GM12864 (cell line): ENCODE measurements around the gene ANKFY1.
A peak's percentile ranks its signal among the peaks of the same experiment; 100 is the strongest.

Experiments used
- DNase-seq: peaks from one replicate; pipeline ENCODE4 v3.0.0-alpha.2; 2011; ENCODE audit warnings: low read depth
- H3K4me3 ChIP-seq: 2 replicates; pipeline ENCODE4 v1.5.1; 2011; ENCODE audit warnings: mild to moderate bottlenecking, low read depth, low read length, control low read depth
- TF ChIP-seq, protein P1 (sequence below): IDR thresholded peaks from 2 replicates; pipeline ENCODE4 v1.5.1; 2011; ENCODE audit warnings: low read depth, mild to moderate bottlenecking, moderate library complexity, low read length, control low read depth, inconsistent platforms; ENCODE audit errors: missing control alignments

ANKFY1 gene

DNA sequence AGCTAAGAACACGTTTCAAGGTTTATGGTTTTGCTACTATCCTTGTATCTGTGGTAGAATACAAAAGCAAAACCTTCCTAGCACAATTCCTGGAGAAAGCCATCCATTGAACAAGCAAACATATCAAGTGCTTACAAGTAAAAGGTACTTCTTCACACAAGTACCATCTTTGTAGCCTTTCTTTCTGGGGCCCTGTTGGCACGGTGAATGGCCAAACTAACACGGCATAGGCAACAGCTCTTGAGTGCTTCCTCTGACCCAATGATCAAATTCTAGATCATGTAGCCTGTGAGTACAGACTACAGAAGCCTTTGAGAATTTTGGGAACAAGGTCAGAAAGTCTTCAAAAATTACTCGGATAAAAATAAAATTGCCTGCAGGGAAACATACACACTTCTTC, 57.9 kb downstream of the ANKFY1 start:
- TF ChIP-seq, protein P1, sequence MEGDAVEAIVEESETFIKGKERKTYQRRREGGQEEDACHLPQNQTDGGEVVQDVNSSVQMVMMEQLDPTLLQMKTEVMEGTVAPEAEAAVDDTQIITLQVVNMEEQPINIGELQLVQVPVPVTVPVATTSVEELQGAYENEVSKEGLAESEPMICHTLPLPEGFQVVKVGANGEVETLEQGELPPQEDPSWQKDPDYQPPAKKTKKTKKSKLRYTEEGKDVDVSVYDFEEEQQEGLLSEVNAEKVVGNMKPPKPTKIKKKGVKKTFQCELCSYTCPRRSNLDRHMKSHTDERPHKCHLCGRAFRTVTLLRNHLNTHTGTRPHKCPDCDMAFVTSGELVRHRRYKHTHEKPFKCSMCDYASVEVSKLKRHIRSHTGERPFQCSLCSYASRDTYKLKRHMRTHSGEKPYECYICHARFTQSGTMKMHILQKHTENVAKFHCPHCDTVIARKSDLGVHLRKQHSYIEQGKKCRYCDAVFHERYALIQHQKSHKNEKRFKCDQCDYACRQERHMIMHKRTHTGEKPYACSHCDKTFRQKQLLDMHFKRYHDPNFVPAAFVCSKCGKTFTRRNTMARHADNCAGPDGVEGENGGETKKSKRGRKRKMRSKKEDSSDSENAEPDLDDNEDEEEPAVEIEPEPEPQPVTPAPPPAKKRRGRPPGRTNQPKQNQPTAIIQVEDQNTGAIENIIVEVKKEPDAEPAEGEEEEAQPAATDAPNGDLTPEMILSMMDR, result no peak
- DNase-seq, result no peak
- no peak overlapping the region for H3K4me3 ChIP-seq

DNA sequence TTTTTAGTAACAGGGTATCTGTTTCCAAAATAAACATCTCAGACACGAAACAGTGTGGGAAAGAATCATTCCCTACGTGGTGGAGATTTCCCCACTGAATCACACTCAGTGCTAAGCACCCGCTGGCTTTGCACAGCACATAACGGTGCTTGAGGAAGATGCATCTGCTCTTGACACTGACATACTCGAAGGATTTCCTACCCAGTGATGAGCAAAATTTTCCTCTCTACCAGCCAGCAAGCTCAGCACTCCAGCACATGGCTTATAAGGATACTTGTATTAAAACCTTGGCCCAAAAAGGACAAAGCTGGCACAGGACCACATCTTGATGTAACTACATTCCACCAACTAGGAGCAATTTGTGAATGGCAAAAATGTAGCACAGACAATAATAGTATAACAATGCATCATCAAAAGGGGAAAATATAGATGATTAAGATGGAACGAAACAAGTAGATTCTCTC, 59.0 kb downstream of the ANKFY1 start:
- DNase-seq, result no peak
- TF ChIP-seq, protein P1, result no peak
- H3K4me3 ChIP-seq, result no peak overlapping the region

DNA sequence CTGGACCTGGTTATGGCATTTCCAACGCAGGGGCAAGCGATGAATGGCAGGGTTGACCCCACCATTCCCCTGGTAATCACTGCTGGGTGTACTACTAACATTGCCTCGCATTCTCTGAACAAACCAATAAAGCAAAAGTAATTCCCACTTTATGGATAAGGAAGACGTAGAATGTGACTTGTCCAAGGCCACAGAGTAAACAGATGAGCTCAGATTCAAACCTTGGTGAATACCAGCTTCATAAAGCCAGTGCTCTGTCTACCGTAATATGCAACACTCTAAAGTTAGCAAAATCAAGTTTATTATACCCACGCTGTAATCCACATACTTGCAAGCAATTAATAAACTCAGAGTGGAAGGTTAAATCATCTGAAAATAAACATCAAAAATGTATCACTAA, 59.6 kb downstream of the ANKFY1 start:
- H3K4me3 ChIP-seq, result no peak overlapping the region
- DNase-seq, result no peak

DNA sequence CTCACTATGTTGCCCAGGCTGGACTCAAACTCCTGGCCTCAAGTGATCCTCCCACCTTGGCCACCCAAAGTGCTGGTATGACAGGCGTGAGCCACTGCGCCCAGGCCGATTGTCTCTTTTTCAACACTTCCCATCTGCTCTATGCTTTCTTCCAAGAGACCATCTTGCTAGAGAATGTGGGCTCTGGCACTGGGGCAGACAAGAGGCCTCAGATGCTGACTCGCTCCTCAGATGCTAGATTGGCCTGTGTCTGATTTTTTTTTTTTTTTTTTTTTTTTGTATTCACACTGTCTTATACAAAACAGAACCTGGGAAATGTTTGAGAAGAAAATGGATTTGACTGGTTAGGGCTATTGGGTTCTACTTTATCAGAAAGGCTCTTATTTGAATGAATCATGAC, 62.6 kb downstream of the ANKFY1 start:
- TF ChIP-seq, protein P1, result no peak
- H3K4me3 ChIP-seq, result no peak overlapping the region
- no peak for DNase-seq

More for the DNA sequence above, 59.6 kb downstream of the ANKFY1 start:
- TF ChIP-seq, protein P1, result no peak

DNA sequence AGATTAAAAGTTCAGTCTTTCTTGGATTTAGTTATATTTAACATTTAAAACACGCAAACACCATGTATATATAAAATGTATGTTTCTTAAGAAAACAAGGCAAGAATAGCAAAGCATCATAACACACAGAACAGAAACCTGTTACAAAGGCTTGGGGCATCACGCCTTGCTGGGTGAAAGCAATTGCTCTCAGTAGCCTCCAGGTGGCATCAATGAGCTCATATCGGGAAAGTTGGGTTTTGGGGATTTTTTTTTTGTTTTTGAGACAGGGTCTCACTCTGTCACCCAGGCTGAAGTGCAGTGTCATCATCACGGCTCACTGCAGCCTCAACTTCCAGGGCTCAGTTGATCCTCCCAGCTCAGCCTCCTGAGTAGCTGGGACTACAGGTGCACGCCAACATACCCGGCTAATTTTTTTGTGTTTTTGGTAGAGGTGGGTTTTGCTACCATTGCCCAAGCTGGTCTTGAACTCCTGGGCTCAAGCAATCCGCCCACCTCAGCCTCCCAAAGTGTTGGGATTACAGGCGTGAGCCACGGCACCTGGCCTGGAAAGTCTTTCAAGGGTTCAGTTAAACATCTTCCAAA, 63.9 kb downstream of the ANKFY1 start:
- TF ChIP-seq, protein P1, result peak; percentile 82
- no peak for DNase-seq
- H3K4me3 ChIP-seq, result no peak overlapping the region

DNA sequence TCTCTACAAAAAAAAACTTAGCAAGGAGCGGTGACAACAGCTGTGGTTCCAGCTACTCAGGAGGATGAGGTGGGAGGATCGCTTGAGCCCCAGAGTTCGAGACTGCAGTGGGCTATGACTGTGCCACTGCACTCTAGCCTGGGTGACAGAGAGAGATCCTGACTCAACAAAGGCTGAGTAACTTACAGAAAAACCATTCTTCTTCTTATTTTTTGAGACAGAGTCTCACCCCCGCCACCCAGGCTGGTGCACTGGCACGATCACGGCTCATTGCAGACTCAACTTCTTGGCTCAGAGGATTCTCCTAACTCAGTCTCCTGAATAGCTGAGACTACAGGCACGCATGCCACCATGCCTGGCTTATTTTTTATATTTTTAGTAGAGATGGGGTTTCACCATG, 64.8 kb downstream of the ANKFY1 start:
- H3K4me3 ChIP-seq, result no peak overlapping the region
- DNase-seq, result no peak
- TF ChIP-seq, protein P1, result no peak

DNA sequence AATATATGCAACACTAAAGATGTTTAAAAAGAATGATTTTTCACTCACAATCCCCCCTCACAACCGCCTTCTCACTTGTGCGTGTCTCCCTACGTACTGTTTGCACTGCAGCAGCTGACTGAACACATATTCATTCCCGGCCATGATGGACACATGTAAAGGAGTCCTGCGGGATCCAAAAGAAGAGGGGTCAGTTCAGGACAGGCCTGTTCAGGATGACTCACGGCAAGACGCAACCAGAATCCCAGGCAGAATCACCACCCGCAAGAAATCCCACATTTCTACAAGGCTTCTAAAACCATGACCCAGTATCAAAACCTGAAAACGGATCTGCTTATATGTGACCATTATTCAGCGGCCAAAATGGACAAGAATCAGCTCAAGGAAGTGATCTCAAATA, 68.5 kb downstream of the ANKFY1 start:
- TF ChIP-seq, protein P1, result no peak
- no peak for DNase-seq
- no peak overlapping the region for H3K4me3 ChIP-seq
